Upper lobe of left lung (tissue), 6 donors: Measurements from ENCODE around the gene WNT3. TPM values are rescaled to one million over a fixed set of nuclear protein-coding genes. Genes with fewer than 3 reads are reported as not detected.

Experiments used
- ATAC-seq, 2 donors: fragments of 200-7000 bp; cut with Tn5 transposase; one replicate each; pipeline ENCODE4 v1.9.1; 2022; ENCODE audit warnings: mild to moderate bottlenecking in 2 of 2, moderate library complexity in 2 of 2; ENCODE audit not compliant: low FRiP score in 2 of 2
- DNase-seq, 2 donors: peaks; one replicate each; pipeline ENCODE4 v3.0.0-alpha.2; 2019 to 2020
- H3K27ac ChIP-seq, 4 donors: fragments of 200-600 bp; sonication (generic); one replicate each; pipeline ENCODE4 v1.5.1; 2016 to 2019
- H3K27me3 ChIP-seq, 4 donors: fragments of 200-600 bp; sonication (generic); one replicate each; pipeline ENCODE4 v1.5.1; 2017 to 2019
- H3K36me3 ChIP-seq, 4 donors: fragments of 200-600 bp; sonication (generic); one replicate each; pipeline ENCODE4 v1.5.1; 2016 to 2019
- H3K4me1 ChIP-seq, 4 donors: fragments of 200-600 bp; sonication (generic); one replicate each; pipeline ENCODE4 v1.5.1; 2018 to 2019
- H3K4me3 ChIP-seq, 4 donors: fragments of 200-600 bp; sonication (generic); one replicate each; pipeline ENCODE4 v1.5.1; 2017 to 2019; ENCODE audit warnings: mild to moderate bottlenecking in 2 of 4, moderate library complexity in 1 of 4
- H3K9me3 ChIP-seq, 4 donors: fragments of 200-600 bp; sonication (generic); one replicate each; pipeline ENCODE4 v1.5.1; 2018 to 2019
- EP300 ChIP-seq, 4 donors: sonication (generic); formaldehyde crosslinking; IDR thresholded peaks; one replicate each; pipeline ENCODE4 v1.5.1; 2017; ENCODE audit warnings: antibody characterized with exemption in 4 of 4, control low read depth in 2 of 4
- POLR2A ChIP-seq, 4 donors: fragments of 450-650 bp; IDR thresholded peaks; one replicate each; pipeline ENCODE4 v1.5.1; 2016 to 2017; ENCODE audit warnings: antibody characterized with exemption in 4 of 4, mild to moderate bottlenecking in 2 of 4
- POLR2AphosphoS5 ChIP-seq, 2 donors: sonication (generic); formaldehyde crosslinking; IDR thresholded peaks; one replicate each; pipeline ENCODE4 v1.5.1; 2017; ENCODE audit warnings: antibody characterized with exemption in 2 of 2
- WGBS, 2 donors: methylation state at CpG; one replicate each; pipeline ENCODE4 v1.1.5; 2017 to 2018; 5-methylcytosine and 5-hydroxymethylcytosine counted together
- total RNA-seq, 6 donors: library from RNA; depleted of rRNA in 4 of 6; stranded (reverse); fragments of >200 nt in 4 of 6; gene quantifications; one replicate each; pipeline versions ENCODE4 v1.1.0 to v1.2.1, GENCODE V29; 2016 to 2021
- TF ChIP-seq, protein P1 (sequence below), 6 experiments: fragments of 450-650 bp in 4 of 6; fragments of 200-600 bp in 2 of 6; sonication (generic) in 2 of 6; IDR thresholded peaks; one replicate each; pipeline ENCODE4 v1.5.1; 2016 to 2019; ENCODE audit warnings: antibody characterized with exemption in 6 of 6
- donor health status: DM: no; HTN: no; CAD: no; lungs with moderate emphysema.
- donor health status: DM: no; HTN: yes; CAD: no; lungs with severe emphysema.

The WNT3 gene
- total RNA-seq, 6 donors from 2014 or later = 1.1 to 4.6 (median 1.9) TPM

DNA sequence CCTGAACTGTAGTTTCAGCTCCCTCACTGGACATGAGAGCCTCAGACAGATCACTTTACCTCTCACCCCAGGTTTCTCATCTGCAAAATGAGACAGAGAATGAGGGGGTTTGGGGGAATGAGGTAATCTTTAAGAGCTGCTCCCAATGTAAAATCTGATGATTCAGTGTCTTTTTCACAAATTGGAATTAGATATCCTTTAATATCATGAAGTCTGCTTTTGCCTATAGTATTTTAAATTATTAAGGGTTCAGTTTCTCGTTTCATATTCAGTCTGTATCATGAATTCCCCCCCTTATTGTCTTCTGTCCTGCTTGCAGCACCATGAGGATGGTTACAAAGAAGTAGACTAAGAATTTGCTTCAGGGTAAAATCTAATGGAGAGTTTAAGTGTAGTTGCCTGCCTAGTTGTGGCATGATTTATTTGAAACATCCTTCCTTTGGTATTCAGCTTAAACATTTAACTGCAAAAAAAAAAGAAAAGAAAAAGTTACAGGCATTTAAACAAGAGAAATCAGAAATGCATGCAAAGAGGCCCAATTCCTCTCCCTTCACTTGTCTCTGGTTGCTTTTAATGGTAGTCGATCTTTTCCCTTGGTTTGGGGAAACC, 77.3 kb downstream of the WNT3 start:
- Histone ChIP-seq H3K27ac (no peak overlapping the region), H3K4me3 (no peak overlapping the region), H3K9me3 (no peaks in the 10 kb centered on the region), H3K4me1 (no peaks in the 10 kb centered on the region), H3K36me3 (peaks cover 0 to 5% (median 0%) of the 10 kb centered on the region in 4 donors), H3K27me3 (no peaks in the 10 kb centered on the region)
- TF ChIP-seq POLR2A (IDR thresholded peaks at IDR 0.05) (no peak), EP300 (IDR thresholded peaks at IDR 0.05) (no peak), POLR2AphosphoS5 (IDR thresholded peaks at IDR 0.05) (no peak)
- TF ChIP-seq, protein P1, sequence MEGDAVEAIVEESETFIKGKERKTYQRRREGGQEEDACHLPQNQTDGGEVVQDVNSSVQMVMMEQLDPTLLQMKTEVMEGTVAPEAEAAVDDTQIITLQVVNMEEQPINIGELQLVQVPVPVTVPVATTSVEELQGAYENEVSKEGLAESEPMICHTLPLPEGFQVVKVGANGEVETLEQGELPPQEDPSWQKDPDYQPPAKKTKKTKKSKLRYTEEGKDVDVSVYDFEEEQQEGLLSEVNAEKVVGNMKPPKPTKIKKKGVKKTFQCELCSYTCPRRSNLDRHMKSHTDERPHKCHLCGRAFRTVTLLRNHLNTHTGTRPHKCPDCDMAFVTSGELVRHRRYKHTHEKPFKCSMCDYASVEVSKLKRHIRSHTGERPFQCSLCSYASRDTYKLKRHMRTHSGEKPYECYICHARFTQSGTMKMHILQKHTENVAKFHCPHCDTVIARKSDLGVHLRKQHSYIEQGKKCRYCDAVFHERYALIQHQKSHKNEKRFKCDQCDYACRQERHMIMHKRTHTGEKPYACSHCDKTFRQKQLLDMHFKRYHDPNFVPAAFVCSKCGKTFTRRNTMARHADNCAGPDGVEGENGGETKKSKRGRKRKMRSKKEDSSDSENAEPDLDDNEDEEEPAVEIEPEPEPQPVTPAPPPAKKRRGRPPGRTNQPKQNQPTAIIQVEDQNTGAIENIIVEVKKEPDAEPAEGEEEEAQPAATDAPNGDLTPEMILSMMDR (IDR thresholded peaks at IDR 0.05) = no peak
- no peak for ATAC-seq
- no peak for DNase-seq
- WGBS, 2 donors = 72 to 80% methylated on average over 2 of the region's 2 CpGs

DNA sequence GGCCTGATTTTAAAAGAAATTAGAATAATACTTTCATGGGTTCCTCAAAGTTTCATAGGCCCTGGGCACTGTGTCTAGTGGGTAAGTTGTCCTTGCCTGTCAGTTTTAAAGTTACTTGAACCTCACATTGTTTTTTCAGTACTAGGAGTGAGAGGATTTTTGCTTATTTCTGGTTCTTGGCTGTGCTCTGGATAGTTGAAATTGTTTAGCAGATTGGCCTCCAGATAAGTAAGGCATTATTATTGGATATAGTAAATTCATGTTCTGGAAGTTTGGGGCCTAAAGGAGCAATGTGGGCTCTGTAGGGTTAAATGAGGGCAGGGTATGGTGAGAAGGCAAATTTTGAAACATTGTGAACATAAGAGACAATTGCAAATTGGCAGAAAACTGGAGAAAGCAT, 78.5 kb downstream of the WNT3 start:
- no peak for ATAC-seq

DNA sequence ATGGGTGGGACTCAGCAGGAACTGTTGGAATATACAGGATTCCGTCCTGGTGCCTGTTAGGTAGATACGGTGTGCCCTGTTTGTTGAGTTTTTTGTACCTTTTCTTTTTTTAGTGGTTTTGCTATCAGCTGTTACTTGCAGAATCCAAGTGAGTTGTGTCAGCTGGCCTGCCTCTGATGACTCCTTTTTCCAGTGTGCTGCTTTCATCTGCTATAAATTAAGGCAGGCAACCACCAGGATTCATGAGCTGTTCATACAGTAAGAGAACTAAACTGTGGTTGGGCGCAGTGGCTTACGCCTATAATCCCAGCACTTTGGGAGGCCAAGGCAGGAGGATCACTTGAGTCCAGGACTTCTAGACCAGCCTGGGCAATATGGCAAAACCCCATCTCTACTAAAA, 79.9 kb downstream of the WNT3 start:
- H3K36me3 ChIP-seq = peaks cover 0 to 5% (median 1%) of the 10 kb centered on the region in 4 donors
- 97 to 98% methylated on average over 4 of the region's 4 CpGs for WGBS, 2 donors

More for the DNA sequence above, 78.5 kb downstream of the WNT3 start:
- no peaks in the 10 kb centered on the region for H3K4me1 ChIP-seq
- peaks cover 0 to 5% (median 0%) of the 10 kb centered on the region in 4 donors for H3K36me3 ChIP-seq
- no peak overlapping the region for H3K27ac ChIP-seq
- no peaks in the 10 kb centered on the region for H3K27me3 ChIP-seq
- TF ChIP-seq POLR2A (IDR thresholded peaks at IDR 0.05) (no peak), POLR2AphosphoS5 (IDR thresholded peaks at IDR 0.05) (no peak), EP300 (IDR thresholded peaks at IDR 0.05) (no peak)
- TF ChIP-seq, protein P1 (IDR thresholded peaks at IDR 0.05) = no peak
- no peak overlapping the region for H3K4me3 ChIP-seq
- H3K9me3 ChIP-seq = no peaks in the 10 kb centered on the region
- no peak for DNase-seq

DNA sequence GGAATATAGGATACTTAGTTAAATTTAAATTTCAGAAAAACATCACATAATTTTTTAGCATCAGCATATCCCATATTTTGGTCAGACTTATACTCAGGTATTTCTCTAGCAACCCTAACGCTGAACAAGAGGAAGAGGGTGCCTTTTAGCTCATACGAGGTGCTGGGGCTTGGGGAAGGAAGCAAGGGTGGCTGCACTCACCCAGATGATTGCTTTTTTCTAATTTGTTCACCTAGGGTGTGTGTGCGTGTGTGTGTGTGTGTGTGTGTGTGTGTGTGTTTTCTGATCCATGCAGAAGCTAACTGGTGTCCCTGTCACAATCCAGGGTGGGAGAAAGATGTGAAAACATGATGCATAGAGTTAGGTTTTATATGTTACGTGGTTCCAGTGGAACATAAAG, 81.2 kb downstream of the WNT3 start:
- TF ChIP-seq POLR2A (IDR thresholded peaks at IDR 0.05) = no peak
- H3K4me1 ChIP-seq = no peaks in the 10 kb centered on the region
- ATAC-seq = no peak
- H3K9me3 ChIP-seq = no peaks in the 10 kb centered on the region
- no peaks in the 10 kb centered on the region for H3K27me3 ChIP-seq
- no peak overlapping the region for H3K27ac ChIP-seq
- H3K4me3 ChIP-seq = no peak overlapping the region
- 78 to 84% methylated on average over 4 of the region's 4 CpGs for WGBS, 2 donors
- peaks cover 0 to 10% (median 4%) of the 10 kb centered on the region in 4 donors for H3K36me3 ChIP-seq
- no peak for DNase-seq

More for the DNA sequence above, 79.9 kb downstream of the WNT3 start:
- no peaks in the 10 kb centered on the region for H3K9me3 ChIP-seq
- no peaks in the 10 kb centered on the region for H3K27me3 ChIP-seq
- no peak overlapping the region for H3K4me3 ChIP-seq
- TF ChIP-seq POLR2A (IDR thresholded peaks at IDR 0.05) (no peak), EP300 (IDR thresholded peaks at IDR 0.05) (no peak), POLR2AphosphoS5 (IDR thresholded peaks at IDR 0.05) (no peak)
- TF ChIP-seq, protein P1 (IDR thresholded peaks at IDR 0.05) = no peak
- no peaks in the 10 kb centered on the region for H3K4me1 ChIP-seq
- DNase-seq (no peak), ATAC-seq (no peak)
- H3K27ac ChIP-seq = no peak overlapping the region

DNA sequence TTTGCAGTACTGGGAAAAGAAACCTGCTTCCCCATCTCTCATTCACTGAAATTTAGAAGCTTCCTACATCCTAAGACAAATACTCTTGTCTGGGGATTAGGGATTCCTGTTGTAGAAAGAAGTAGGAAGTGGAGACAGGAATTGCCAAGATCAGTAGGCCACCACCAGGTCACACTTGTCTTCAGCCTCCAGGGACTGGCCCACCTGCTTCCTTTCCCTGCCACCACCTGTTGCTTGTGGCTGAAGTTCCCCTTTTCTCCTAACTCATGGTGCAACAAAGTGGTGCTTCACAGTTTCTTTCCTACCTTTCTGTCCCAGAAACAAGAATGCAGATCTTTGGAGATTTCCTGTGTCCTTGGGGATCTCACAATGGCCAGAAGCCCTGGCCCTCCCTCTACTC, 82.4 kb downstream of the WNT3 start:
- no peak overlapping the region for H3K4me3 ChIP-seq
- no peak for TF ChIP-seq POLR2A (IDR thresholded peaks at IDR 0.05)
- no peak for TF ChIP-seq POLR2AphosphoS5 (IDR thresholded peaks at IDR 0.05)
- TF ChIP-seq EP300 (IDR thresholded peaks at IDR 0.05) = no peak
- TF ChIP-seq, protein P1 (IDR thresholded peaks at IDR 0.05) = no peak
- H3K4me1 ChIP-seq = no peaks in the 10 kb centered on the region
- H3K36me3 ChIP-seq = peaks cover 0 to 10% (median 4%) of the 10 kb centered on the region in 4 donors
- no peak for ATAC-seq
- DNase-seq = no peak
- H3K27me3 ChIP-seq = no peaks in the 10 kb centered on the region
- no peaks in the 10 kb centered on the region for H3K9me3 ChIP-seq
- no peak overlapping the region for H3K27ac ChIP-seq
